HepG2 (cell line): Measurements from ENCODE around the gene PCGF2. TPM values are rescaled to one million over a fixed set of nuclear protein-coding genes. Genes with fewer than 3 reads are reported as not detected.

Source experiments
- ATF4 ChIP-seq, 2 experiments: fragments of 450-650 bp in 1 of 2; sonication (generic) in 1 of 2; formaldehyde crosslinking; IDR thresholded peaks; 2 replicates each; pipeline versions ENCODE4 v1.5.0 to v1.8.0; 2020 to 2022; ENCODE audit warnings: mild to moderate bottlenecking in 1 of 2, missing genetic modification reagents in 1 of 2
- ESRRA ChIP-seq: sonication (generic); formaldehyde crosslinking; IDR thresholded peaks from 2 replicates; pipeline ENCODE4 v1.5.1; 2020; ENCODE audit warnings: mild to moderate bottlenecking, low read depth, missing genetic modification reagents
- GTF2F1 ChIP-seq: fragments of 150-350 bp; IDR thresholded peaks from 2 replicates; pipeline ENCODE4 v1.6.1; 2014; ENCODE audit warnings: low read length
- KDM3A ChIP-seq: IDR thresholded peaks from 2 replicates; pipeline ENCODE4 v1.6.1; 2018; ENCODE audit warnings: low read depth, missing compliant biosample characterization
- MBNL3 ChIP-seq: fragments of 250-450 bp; sonication (Bioruptor Pico); conservative IDR thresholded peaks from 2 replicates; pipeline ENCODE4 v1.8.0; 2022; ENCODE audit warnings: mild to moderate bottlenecking, inconsistent platforms
- MED8 ChIP-seq: sonication (generic); formaldehyde crosslinking; IDR thresholded peaks from 2 replicates; pipeline ENCODE4 v1.8.1; 2023; ENCODE audit warnings: mild to moderate bottlenecking, missing genetic modification reagents; ENCODE audit not compliant: insufficient replicate concordance
- MTA1 ChIP-seq: sonication (generic); formaldehyde crosslinking; IDR thresholded peaks from 2 replicates; pipeline ENCODE4 v1.4.0; 2020; ENCODE audit warnings: missing genetic modification reagents, mild to moderate bottlenecking, borderline replicate concordance
- MXD4 ChIP-seq: IDR thresholded peaks from 2 replicates; pipeline ENCODE4 v1.6.1; 2016; ENCODE audit warnings: mild to moderate bottlenecking, missing biosample characterization, missing genetic modification reagents
- NCOA2 ChIP-seq: sonication (generic); formaldehyde crosslinking; IDR thresholded peaks from 2 replicates; pipeline ENCODE4 v1.8.0; 2022; ENCODE audit warnings: inconsistent platforms
- NR1H2 ChIP-seq: sonication (generic); formaldehyde crosslinking; IDR thresholded peaks from 2 replicates; pipeline ENCODE4 v1.8.1; 2022; ENCODE audit warnings: low read depth, missing genetic modification reagents, borderline replicate concordance
- PHF8 ChIP-seq: sonication (generic); formaldehyde crosslinking; IDR thresholded peaks from 2 replicates; pipeline ENCODE4 v1.5.0; 2020; ENCODE audit warnings: missing genetic modification reagents
- POLR2A ChIP-seq, 2 experiments: IDR thresholded peaks; 2 replicates each; pipeline ENCODE4 v1.6.1; 2011; ENCODE audit warnings: low read depth in 2 of 2, low read length in 2 of 2, mild to moderate bottlenecking in 1 of 2, moderate library complexity in 1 of 2; ENCODE audit not compliant: insufficient read depth in 1 of 2
- REL ChIP-seq: sonication (generic); formaldehyde crosslinking; conservative IDR thresholded peaks from 2 replicates; pipeline ENCODE4 v1.8.0; 2022; ENCODE audit warnings: mild to moderate bottlenecking, missing genetic modification reagents, moderate library complexity
- RORA ChIP-seq: sonication (generic); formaldehyde crosslinking; IDR thresholded peaks from 2 replicates; pipeline ENCODE4 v1.5.0; 2020; ENCODE audit warnings: mild to moderate bottlenecking, missing genetic modification reagents, moderate library complexity
- SRSF9 ChIP-seq: fragments of 200-400 bp; formaldehyde crosslinking; IDR thresholded peaks from 2 replicates; pipeline ENCODE4 v1.6.1; 2018; ENCODE audit warnings: borderline replicate concordance, mild to moderate bottlenecking, low read depth, low read length; ENCODE audit not compliant: insufficient read depth, poor library complexity, severe bottlenecking
- TAF1 ChIP-seq: sonication (generic); formaldehyde crosslinking; IDR thresholded peaks from 2 replicates; pipeline ENCODE4 v1.4.0; 2020; ENCODE audit warnings: missing genetic modification reagents
- TFE3 ChIP-seq: IDR thresholded peaks from 2 replicates; pipeline ENCODE4 v1.6.1; 2016
- ZKSCAN5 ChIP-seq: sonication (generic); formaldehyde crosslinking; IDR thresholded peaks from 2 replicates; pipeline ENCODE4 v1.5.1; 2020; ENCODE audit warnings: mild to moderate bottlenecking, missing genetic modification reagents
- ZNF121 ChIP-seq: sonication (generic); formaldehyde crosslinking; IDR thresholded peaks from 2 replicates; pipeline ENCODE4 v1.5.0; 2020; ENCODE audit warnings: mild to moderate bottlenecking, missing genetic modification reagents
- ZNF276 ChIP-seq: sonication (generic); formaldehyde crosslinking; IDR thresholded peaks from 2 replicates; pipeline ENCODE4 v1.4.0; 2020; ENCODE audit warnings: mild to moderate bottlenecking, low read depth, missing genetic modification reagents
- ZNF326 ChIP-seq: sonication (generic); formaldehyde crosslinking; IDR thresholded peaks from 2 replicates; pipeline ENCODE4 v1.4.0; 2020; ENCODE audit warnings: missing genetic modification reagents, borderline replicate concordance
- ZNF549 ChIP-seq: sonication (generic); formaldehyde crosslinking; IDR thresholded peaks from 2 replicates; pipeline ENCODE4 v1.5.0; 2020; ENCODE audit warnings: missing genetic modification reagents
- ZNF557 ChIP-seq: sonication (generic); formaldehyde crosslinking; IDR thresholded peaks from 2 replicates; pipeline ENCODE4 v1.4.0; 2020; ENCODE audit warnings: missing genetic modification reagents
- ZNF567 ChIP-seq: sonication (generic); formaldehyde crosslinking; IDR thresholded peaks from 2 replicates; pipeline ENCODE4 v1.8.1; 2023; ENCODE audit warnings: mild to moderate bottlenecking, missing genetic modification reagents, borderline replicate concordance
- ZNF781 ChIP-seq: sonication (generic); formaldehyde crosslinking; IDR thresholded peaks from 2 replicates; pipeline ENCODE4 v1.5.1; 2020; ENCODE audit warnings: borderline replicate concordance, mild to moderate bottlenecking, missing genetic modification reagents; ENCODE audit errors: not compliant biosample characterization
- polyA plus RNA-seq, 8 experiments: library from polyadenylated mRNA; depleted of rRNA in 3 of 8; stranded (reverse) in 7 of 8; unstranded in 1 of 8; fragments of >200 nt; fragmentation: Illumina TruSeq in 4 of 8; extraction: Trizol in 4 of 8; gene quantifications; 2 replicates each; pipeline versions ENCODE4 v1.2.1 to v1.2.3, GENCODE V29; 2011 to 2016; ENCODE audit warnings: low read depth in 4 of 8, missing spikeins in 1 of 8, mixed read lengths in 1 of 8; ENCODE audit not compliant: insufficient read depth in 1 of 8
- total RNA-seq, 5 experiments: library from RNA; depleted of rRNA; stranded (reverse); fragments of >200 nt; fragmentation: Illumina TruSeq; extraction: Trizol; gene quantifications; 2 replicates each; pipeline ENCODE4 v1.2.3, GENCODE V29; 2016; ENCODE audit warnings: low read depth in 1 of 5

PCGF2 gene
- total and polyA plus RNA-seq, 2 of the 13 experiments (the other 11 are each of a cell fraction or from before 2014, with no cell fraction given): 11.6 to 29.4 TPM

GRCh38 chr17:38703742-38704605 lies 44.2 kb downstream of the PCGF2 start (continued):
- TF ChIP-seq ATF4 (CRISPR knock-in tag; IDR thresholded peaks at IDR 0.05): peak in 1 of 2 experiments; percentile 88; a peak in 2 of 4 replicates
- no peak for TF ChIP-seq ZNF549 (CRISPR knock-in tag)
- peak; percentile 72 for TF ChIP-seq MXD4
- peak; percentile 61; the same call in 1 of the 2 replicates for TF ChIP-seq GTF2F1
- TF ChIP-seq RORA: peak; percentile 98; the same call in 1 of the 2 replicates
- peak; percentile 59 for TF ChIP-seq ZNF557 (CRISPR knock-in tag)
- TF ChIP-seq REL (CRISPR knock-in tag): peak; percentile 95
- TF ChIP-seq ESRRA (CRISPR knock-in tag): peak; percentile 85
- no peak for TF ChIP-seq ZNF326 (CRISPR knock-in tag)
- peak; percentile 3; the same call in 1 of the 2 replicates for TF ChIP-seq ZNF567
- peak; percentile 98 for TF ChIP-seq KDM3A (CRISPR knock-in tag)
- TF ChIP-seq NCOA2 (CRISPR knock-in tag): peak; percentile 100
- TF ChIP-seq TFE3 (CRISPR knock-in tag): peak; percentile 90
- peak; percentile 82 for TF ChIP-seq ZNF781 (CRISPR knock-in tag)
- TF ChIP-seq ZNF121: no peak
- no peak; the same call in none of the 2 replicates for TF ChIP-seq NR1H2 (CRISPR knock-in tag)
- no peak for TF ChIP-seq SRSF9
- no peak for TF ChIP-seq MBNL3
- peak; percentile 79 for TF ChIP-seq ZNF276
- TF ChIP-seq MTA1 (CRISPR knock-in tag): peak; percentile 87; the same call in 1 of the 2 replicates
- peak; percentile 99 for TF ChIP-seq MED8
- peak; percentile 83 for TF ChIP-seq TAF1
- TF ChIP-seq POLR2A (IDR thresholded peaks at IDR 0.05; ENCODE audit: insufficient read depth in 1 of 2, low read depth in 2 of 2, low read length in 2 of 2): peak; percentile 82 to 90
- peak; percentile 20; the same call in 1 of the 2 replicates for TF ChIP-seq ZKSCAN5
- peak; percentile 76 for TF ChIP-seq PHF8 (CRISPR knock-in tag)
